Hepatocyte (in vitro differentiated cells): Measurements from ENCODE around the gene SEMA6A. TPM values are rescaled to one million over a fixed set of nuclear protein-coding genes. Genes with fewer than 3 reads are reported as not detected.

Experiments used
- DNase-seq: peaks from one replicate; pipeline ENCODE4 v3.0.0-alpha.2; 2016; ENCODE audit warnings: low spot score
- H2AFZ ChIP-seq: fragments of 200-600 bp; sonication (generic); 2 replicates; pipeline ENCODE4 v1.6.0; 2016; ENCODE audit warnings: antibody characterized with exemption, mild to moderate bottlenecking
- H3K27ac ChIP-seq: fragments of 200-600 bp; sonication (generic); 2 replicates; pipeline ENCODE4 v1.5.1; 2016; ENCODE audit warnings: mild to moderate bottlenecking
- H3K27me3 ChIP-seq: fragments of 200-600 bp; sonication (generic); 2 replicates; pipeline ENCODE4 v1.6.1; 2016
- H3K36me3 ChIP-seq: fragments of 200-600 bp; sonication (generic); replicated peaks from 2 replicates; pipeline ENCODE4 v1.5.1; 2016; ENCODE audit warnings: low read depth; ENCODE audit not compliant: insufficient read depth
- H3K4me1 ChIP-seq: fragments of 200-600 bp; sonication (generic); 2 replicates; pipeline ENCODE4 v1.5.1; 2016; ENCODE audit warnings: mild to moderate bottlenecking, moderate library complexity; ENCODE audit not compliant: insufficient read depth
- H3K4me2 ChIP-seq: fragments of 200-600 bp; sonication (generic); 2 replicates; pipeline ENCODE4 v1.6.0; 2016
- H3K4me3 ChIP-seq: fragments of 200-600 bp; sonication (generic); 2 replicates; pipeline ENCODE4 v1.5.1; 2016; ENCODE audit warnings: mild to moderate bottlenecking
- H3K79me2 ChIP-seq: fragments of 200-600 bp; sonication (generic); 2 replicates; pipeline ENCODE4 v1.6.0; 2017; ENCODE audit warnings: mild to moderate bottlenecking
- H3K9me2 ChIP-seq: fragments of 200-600 bp; sonication (generic); replicated peaks from 2 replicates; pipeline ENCODE4 v1.6.0; 2017; ENCODE audit warnings: mild to moderate bottlenecking; ENCODE audit not compliant: insufficient read depth
- H3K9me3 ChIP-seq: fragments of 200-600 bp; sonication (generic); 2 replicates; pipeline ENCODE4 v1.5.1; 2016; ENCODE audit warnings: low read depth, mild to moderate bottlenecking
- H4K20me1 ChIP-seq: fragments of 200-600 bp; sonication (generic); 2 replicates; pipeline ENCODE4 v1.6.0; 2016; ENCODE audit warnings: mild to moderate bottlenecking; ENCODE audit not compliant: insufficient read depth, poor library complexity, severe bottlenecking
- EZH2 ChIP-seq: fragments of 200-600 bp; sonication (generic); IDR thresholded peaks from 2 replicates; pipeline ENCODE4 v1.6.1; 2016; ENCODE audit warnings: antibody characterized with exemption, mild to moderate bottlenecking, borderline replicate concordance
- EZH2phosphoT487 ChIP-seq: fragments of 200-600 bp; sonication (generic); IDR thresholded peaks from one replicate; pipeline ENCODE4 v1.6.1; 2018; ENCODE audit warnings: antibody characterized with exemption, mild to moderate bottlenecking, low read depth, moderate library complexity; ENCODE audit not compliant: unreplicated experiment, severe bottlenecking
- WGBS: methylation state at CpG from one replicate; pipeline ENCODE4 v1.1.6; 2016; ENCODE audit warnings: low lambda C conversion rate; ENCODE audit errors: missing lambda C conversion rate; 5-methylcytosine and 5-hydroxymethylcytosine counted together
- polyA plus RNA-seq: library from polyadenylated mRNA; unstranded; fragments of >200 nt; fragmentation: Nextera tagmentation; extraction: Ambion mirVana; gene quantifications from 2 replicates; pipeline ENCODE4 v1.2.1, GENCODE V29; 2016
- total RNA-seq: library from RNA; depleted of rRNA; stranded (reverse); fragments of >200 nt; gene quantifications from 2 replicates; pipeline ENCODE4 v1.2.3, GENCODE V29; 2014
- TF ChIP-seq, protein P1 (sequence below): fragments of 200-600 bp; sonication (generic); IDR thresholded peaks from 2 replicates; pipeline ENCODE4 v1.5.1; 2016; ENCODE audit warnings: antibody characterized with exemption, mild to moderate bottlenecking; ENCODE audit not compliant: poor library complexity

Gene SEMA6A
- total and polyA plus RNA-seq, 2 experiments from 2014 or later = 38.2 to 68.6 TPM

DNA sequence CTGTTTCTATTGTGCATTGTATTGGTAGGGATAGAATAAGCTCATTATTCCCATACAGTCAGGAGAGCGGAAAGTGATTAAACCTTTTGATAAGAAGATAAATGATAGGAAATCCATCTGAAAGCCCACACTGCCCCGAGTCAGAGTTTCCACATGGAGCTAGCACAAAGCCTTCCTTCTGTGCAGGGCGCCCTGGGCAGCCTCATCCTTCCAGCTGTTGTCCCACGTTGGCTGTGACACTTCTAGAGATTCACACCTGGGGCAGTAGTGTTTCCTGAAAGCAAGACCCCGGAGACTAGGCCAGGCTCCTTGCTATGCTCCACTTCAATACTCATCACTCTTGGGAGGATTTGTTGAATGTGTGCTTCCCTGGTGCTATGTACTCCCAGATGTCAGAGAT, 172.4 kb downstream of the SEMA6A start:
- Histone ChIP-seq H3K27me3 (no peaks in the 10 kb centered on the region), H3K9me3 (no peaks in the 10 kb centered on the region), H3K4me3 (no peak overlapping the region), H3K36me3 (no peaks in the 10 kb centered on the region), H3K4me2 (no peak overlapping the region), H3K4me1 (no peaks in the 10 kb centered on the region), H4K20me1 (no peaks in the 10 kb centered on the region), H3K9me2 (no peaks in the 10 kb centered on the region), H3K27ac (no peak overlapping the region), H3K79me2 (no peaks in the 10 kb centered on the region), H2AFZ (no peak overlapping the region)
- WGBS = 85% methylated on average over 5 of the region's 5 CpGs
- no peak for DNase-seq
- TF ChIP-seq, protein P1, sequence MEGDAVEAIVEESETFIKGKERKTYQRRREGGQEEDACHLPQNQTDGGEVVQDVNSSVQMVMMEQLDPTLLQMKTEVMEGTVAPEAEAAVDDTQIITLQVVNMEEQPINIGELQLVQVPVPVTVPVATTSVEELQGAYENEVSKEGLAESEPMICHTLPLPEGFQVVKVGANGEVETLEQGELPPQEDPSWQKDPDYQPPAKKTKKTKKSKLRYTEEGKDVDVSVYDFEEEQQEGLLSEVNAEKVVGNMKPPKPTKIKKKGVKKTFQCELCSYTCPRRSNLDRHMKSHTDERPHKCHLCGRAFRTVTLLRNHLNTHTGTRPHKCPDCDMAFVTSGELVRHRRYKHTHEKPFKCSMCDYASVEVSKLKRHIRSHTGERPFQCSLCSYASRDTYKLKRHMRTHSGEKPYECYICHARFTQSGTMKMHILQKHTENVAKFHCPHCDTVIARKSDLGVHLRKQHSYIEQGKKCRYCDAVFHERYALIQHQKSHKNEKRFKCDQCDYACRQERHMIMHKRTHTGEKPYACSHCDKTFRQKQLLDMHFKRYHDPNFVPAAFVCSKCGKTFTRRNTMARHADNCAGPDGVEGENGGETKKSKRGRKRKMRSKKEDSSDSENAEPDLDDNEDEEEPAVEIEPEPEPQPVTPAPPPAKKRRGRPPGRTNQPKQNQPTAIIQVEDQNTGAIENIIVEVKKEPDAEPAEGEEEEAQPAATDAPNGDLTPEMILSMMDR = no peak
- TF ChIP-seq EZH2 (no peak), EZH2phosphoT487 (no peak)

DNA sequence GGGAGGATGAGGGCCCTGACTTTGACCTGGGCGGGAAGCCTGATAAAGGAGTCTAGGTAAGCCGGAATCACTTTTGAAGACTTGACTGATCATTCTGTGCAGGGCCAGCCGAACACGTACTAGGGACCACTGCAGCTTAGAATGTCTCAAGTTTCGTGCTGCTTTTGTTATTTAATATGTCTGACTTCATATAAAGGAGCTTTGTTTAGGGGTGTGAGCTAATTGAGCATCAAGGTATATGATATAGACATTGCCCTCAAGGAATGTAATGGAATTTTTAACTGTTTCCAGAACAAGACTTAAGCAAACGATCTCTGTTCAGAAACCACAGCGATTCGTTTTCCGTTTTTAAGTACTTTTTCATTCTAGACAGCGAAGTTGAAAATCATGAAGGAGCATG, 173.0 kb downstream of the SEMA6A start:
- H4K20me1 ChIP-seq = no peaks in the 10 kb centered on the region
- H3K4me1 ChIP-seq = no peaks in the 10 kb centered on the region
- H3K9me2 ChIP-seq = no peaks in the 10 kb centered on the region
- 70% methylated on average over 10 of the region's 10 CpGs for WGBS
- H3K27ac ChIP-seq = no peak overlapping the region
- H3K9me3 ChIP-seq = no peaks in the 10 kb centered on the region
- H3K36me3 ChIP-seq = no peaks in the 10 kb centered on the region
- TF ChIP-seq EZH2 = no peak
- TF ChIP-seq EZH2phosphoT487 = no peak
- TF ChIP-seq, protein P1 = no peak
- H2AFZ ChIP-seq = no peak overlapping the region
- DNase-seq = no peak
- no peak overlapping the region for H3K4me2 ChIP-seq
- no peaks in the 10 kb centered on the region for H3K79me2 ChIP-seq
- H3K4me3 ChIP-seq = no peak overlapping the region
- no peaks in the 10 kb centered on the region for H3K27me3 ChIP-seq

GRCh38 chr5:116396476-116397099, 178.0 kb downstream of the SEMA6A start:
- Histone ChIP-seq H2AFZ (no peak overlapping the region), H4K20me1 (no peaks in the 10 kb centered on the region), H3K27ac (no peak overlapping the region), H3K4me1 (no peaks in the 10 kb centered on the region), H3K36me3 (no peaks in the 10 kb centered on the region), H3K9me2 (no peaks in the 10 kb centered on the region), H3K4me3 (no peak overlapping the region), H3K79me2 (no peaks in the 10 kb centered on the region), H3K27me3 (no peaks in the 10 kb centered on the region), H3K4me2 (no peak overlapping the region), H3K9me3 (no peaks in the 10 kb centered on the region)
- no peak for DNase-seq
- 97% methylated on average over 2 of the region's 2 CpGs for WGBS
- TF ChIP-seq EZH2 = no peak
- TF ChIP-seq EZH2phosphoT487 = no peak
- TF ChIP-seq, protein P1 = no peak
